Fibroblast of lung (primary cell): ENCODE data around the gene ACADVL. TPM values are rescaled to one million over a fixed set of nuclear protein-coding genes. Genes with fewer than 3 reads are reported as not detected.

Experiments used
- DNase-seq, 2 donors: peaks; one replicate each; pipeline versions ENCODE4 v3.0.0 to v3.0.0-alpha.2; 2010; ENCODE audit warnings: low read depth in 2 of 2
- H2AFZ ChIP-seq: 2 replicates; pipeline ENCODE4 v1.5.1; 2012; ENCODE audit warnings: low read length, control low read depth, inconsistent platforms
- H3K27ac ChIP-seq: 2 replicates; pipeline ENCODE4 v1.5.1; 2011; ENCODE audit warnings: low read length, control low read depth; ENCODE audit not compliant: insufficient read depth
- H3K27me3 ChIP-seq: 2 replicates; pipeline ENCODE4 v1.5.1; 2011; ENCODE audit warnings: mild to moderate bottlenecking, low read length; ENCODE audit not compliant: control insufficient read depth, insufficient read depth
- H3K36me3 ChIP-seq: 2 replicates; pipeline ENCODE4 v1.5.1; 2011; ENCODE audit warnings: low read length; ENCODE audit not compliant: control insufficient read depth, insufficient read depth
- H3K4me1 ChIP-seq: 2 replicates; pipeline ENCODE4 v1.5.1; 2011; ENCODE audit warnings: low read length; ENCODE audit not compliant: control insufficient read depth, insufficient read depth; ENCODE audit errors: extremely low read depth
- H3K4me2 ChIP-seq: 2 replicates; pipeline ENCODE4 v1.5.1; 2011; ENCODE audit warnings: low read length, control low read depth; ENCODE audit not compliant: insufficient read depth; ENCODE audit errors: extremely low read depth
- H3K4me3 ChIP-seq, 4 experiments: fragments of 200-600 bp in 1 of 4; sonication (generic) in 1 of 4; replicated peaks in 1 of 4; 2 replicates each; pipeline ENCODE4 v1.5.1; 2011 to 2016; ENCODE audit warnings: low read length in 4 of 4, low read depth in 3 of 4, mild to moderate bottlenecking in 3 of 4, control low read depth in 2 of 4, inconsistent platforms in 1 of 4, mixed read lengths in 1 of 4; ENCODE audit not compliant: insufficient read depth in 1 of 4; ENCODE audit errors: control extremely low read depth in 1 of 4
- H3K79me2 ChIP-seq: 2 replicates; pipeline ENCODE4 v1.5.1; 2012; ENCODE audit warnings: mild to moderate bottlenecking, low read length, inconsistent platforms; ENCODE audit not compliant: control insufficient read depth, insufficient read depth
- H3K9ac ChIP-seq: 2 replicates; pipeline ENCODE4 v1.5.1; 2011; ENCODE audit warnings: mild to moderate bottlenecking, low read length, control low read depth; ENCODE audit not compliant: insufficient read depth
- H3K9me3 ChIP-seq: 2 replicates; pipeline ENCODE4 v1.5.1; 2012; ENCODE audit warnings: low read depth, low read length; ENCODE audit not compliant: control insufficient read depth, insufficient read depth
- H4K20me1 ChIP-seq: 2 replicates; pipeline ENCODE4 v1.5.1; 2011; ENCODE audit warnings: low read length; ENCODE audit not compliant: control insufficient read depth, insufficient read depth; ENCODE audit errors: extremely low read depth
- EZH2 ChIP-seq: IDR thresholded peaks from 2 replicates; pipeline ENCODE4 v1.5.1; 2012; ENCODE audit warnings: low read length, control low read depth, mild to moderate bottlenecking; ENCODE audit errors: missing control alignments
- polyA plus RNA-seq, 2 donors: library from polyadenylated mRNA; depleted of rRNA in 1 of 2; stranded (reverse) in 1 of 2; unstranded in 1 of 2; fragments of >200 nt; gene quantifications; 2 replicates each; pipeline ENCODE4 v1.2.1, GENCODE V29; 2011 to 2012; ENCODE audit warnings: missing spikeins in 1 of 2
- total RNA-seq: library from RNA; depleted of rRNA; stranded (reverse); fragments of >200 nt; gene quantifications from 2 replicates; pipeline ENCODE4 v1.2.1, GENCODE V29; 2014
- TF ChIP-seq, protein P1 (sequence below), 2 donors: IDR thresholded peaks in 1 of 2; conservative IDR thresholded peaks in 1 of 2; 1 replicate in 1 of 2; 2 replicates in 1 of 2; pipeline ENCODE4 v1.5.1; 2011 to 2012; ENCODE audit warnings: low read length in 2 of 2, control low read depth in 1 of 2, inconsistent platforms in 1 of 2, low read depth in 1 of 2, mild to moderate bottlenecking in 1 of 2

Gene ACADVL
- total and polyA plus RNA-seq, 2 donors (not counting 1 experiment from before 2014, with no cell fraction given) = 129 to 313 TPM

DNA sequence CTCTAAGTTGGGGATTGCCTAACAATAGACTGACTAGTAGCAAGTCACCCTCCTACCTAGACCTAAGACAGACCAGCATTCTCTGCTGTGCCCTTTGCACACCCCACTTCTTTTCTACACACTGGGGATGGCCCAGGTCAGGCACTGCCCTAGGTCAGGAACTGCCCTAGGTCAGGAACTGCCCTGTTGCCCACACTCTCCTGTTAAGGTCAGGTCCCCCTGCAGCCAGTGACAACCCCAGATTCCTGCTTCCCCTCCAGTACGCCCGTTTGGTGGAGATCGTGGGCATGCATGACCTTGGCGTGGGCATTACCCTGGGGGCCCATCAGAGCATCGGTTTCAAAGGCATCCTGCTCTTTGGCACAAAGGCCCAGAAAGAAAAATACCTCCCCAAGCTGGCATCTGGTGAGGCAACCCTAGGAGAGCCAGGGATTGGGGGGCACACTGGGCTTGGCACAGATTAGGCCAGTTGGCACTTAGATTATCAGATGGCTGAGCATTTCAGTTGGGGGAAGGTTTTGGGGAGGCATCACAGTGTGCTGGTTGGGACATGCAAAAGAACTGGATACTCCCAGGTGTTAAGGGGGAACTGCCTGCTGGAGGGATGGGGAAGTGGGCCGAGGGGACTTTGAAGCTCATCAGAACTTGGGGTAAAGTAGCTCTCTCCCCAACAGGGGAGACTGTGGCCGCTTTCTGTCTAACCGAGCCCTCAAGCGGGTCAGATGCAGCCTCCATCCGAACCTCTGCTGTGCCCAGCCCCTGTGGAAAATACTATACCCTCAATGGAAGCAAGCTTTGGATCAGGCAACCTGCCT is 1.7 kb downstream of the ACADVL start:
- Histone ChIP-seq H3K4me3 (peak overlapping the region in 2 of 4 experiments; percentile 79 to 90), H3K4me2 (peak overlapping the region; percentile 80), H3K36me3 (peaks cover 26% of the 10 kb centered on the region), H2AFZ (no peak overlapping the region), H3K27me3 (no peaks in the 10 kb centered on the region), H3K79me2 (peaks cover 22% of the 10 kb centered on the region), H4K20me1 (no peaks in the 10 kb centered on the region), H3K9me3 (no peaks in the 10 kb centered on the region), H3K4me1 (peaks cover 11% of the 10 kb centered on the region), H3K27ac (peak overlapping the region; percentile 86), H3K9ac (no peak overlapping the region)
- TF ChIP-seq, protein P1, sequence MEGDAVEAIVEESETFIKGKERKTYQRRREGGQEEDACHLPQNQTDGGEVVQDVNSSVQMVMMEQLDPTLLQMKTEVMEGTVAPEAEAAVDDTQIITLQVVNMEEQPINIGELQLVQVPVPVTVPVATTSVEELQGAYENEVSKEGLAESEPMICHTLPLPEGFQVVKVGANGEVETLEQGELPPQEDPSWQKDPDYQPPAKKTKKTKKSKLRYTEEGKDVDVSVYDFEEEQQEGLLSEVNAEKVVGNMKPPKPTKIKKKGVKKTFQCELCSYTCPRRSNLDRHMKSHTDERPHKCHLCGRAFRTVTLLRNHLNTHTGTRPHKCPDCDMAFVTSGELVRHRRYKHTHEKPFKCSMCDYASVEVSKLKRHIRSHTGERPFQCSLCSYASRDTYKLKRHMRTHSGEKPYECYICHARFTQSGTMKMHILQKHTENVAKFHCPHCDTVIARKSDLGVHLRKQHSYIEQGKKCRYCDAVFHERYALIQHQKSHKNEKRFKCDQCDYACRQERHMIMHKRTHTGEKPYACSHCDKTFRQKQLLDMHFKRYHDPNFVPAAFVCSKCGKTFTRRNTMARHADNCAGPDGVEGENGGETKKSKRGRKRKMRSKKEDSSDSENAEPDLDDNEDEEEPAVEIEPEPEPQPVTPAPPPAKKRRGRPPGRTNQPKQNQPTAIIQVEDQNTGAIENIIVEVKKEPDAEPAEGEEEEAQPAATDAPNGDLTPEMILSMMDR (conservative IDR thresholded peaks at IDR 0.05 in 1 of 2, IDR thresholded peaks at IDR 0.05 in 1 of 2; ENCODE audit: low read depth in 1 of 2, low read length in 2 of 2) = no peak
- TF ChIP-seq EZH2 = no peak
- no peak for DNase-seq

- no peak overlapping the region for H3K4me3 ChIP-seq
- no peak overlapping the region for H3K27ac ChIP-seq
- no peak overlapping the region for H2AFZ ChIP-seq
- no peaks in the 10 kb centered on the region for H3K9me3 ChIP-seq
- DNase-seq = no peak
- H3K79me2 ChIP-seq = peaks cover 16% of the 10 kb centered on the region
- no peak for TF ChIP-seq EZH2
- no peaks in the 10 kb centered on the region for H3K27me3 ChIP-seq
- H4K20me1 ChIP-seq = no peaks in the 10 kb centered on the region
- H3K36me3 ChIP-seq = peaks cover 34% of the 10 kb centered on the region
- no peak overlapping the region for H3K9ac ChIP-seq
- peaks cover 10% of the 10 kb centered on the region for H3K4me1 ChIP-seq
- no peak overlapping the region for H3K4me2 ChIP-seq
Measured at GRCh38 chr17:7222093-7222971, 2.6 kb downstream of the ACADVL start.

- Histone ChIP-seq H3K79me2 (peaks cover 17% of the 10 kb centered on the region), H3K27me3 (no peaks in the 10 kb centered on the region), H3K36me3 (peaks cover 39% of the 10 kb centered on the region), H3K4me1 (peaks cover 10% of the 10 kb centered on the region), H3K9ac (no peak overlapping the region), H4K20me1 (no peaks in the 10 kb centered on the region), H3K4me3 (no peak overlapping the region), H2AFZ (no peak overlapping the region), H3K4me2 (no peak overlapping the region), H3K9me3 (no peaks in the 10 kb centered on the region), H3K27ac (no peak overlapping the region)
- no peak for DNase-seq
- TF ChIP-seq, protein P1 (conservative IDR thresholded peaks at IDR 0.05 in 1 of 2, IDR thresholded peaks at IDR 0.05 in 1 of 2; ENCODE audit: low read depth in 1 of 2, low read length in 2 of 2) = no peak
- TF ChIP-seq EZH2 = no peak
Measured at GRCh38 chr17:7222972-7223292, 3.2 kb downstream of the ACADVL start.
